ENCODE measurements around the gene NDRG3.
"Not testable (repeated sequence)": the region's sequence is repeated elsewhere in the genome, so short reads cannot be mapped to it uniquely, and the experiment has no call there.

Gene NDRG3

GRCh38 chr20:36642136-36642535, 103.8 kb downstream of the NDRG3 start:
- no peak for TF ChIP-seq CTCF (IDR thresholded peaks at IDR 0.05; ENCODE audit: borderline replicate concordance, insufficient read depth, low read depth, low read length)
- no peak overlapping the region for H3K4me3 ChIP-seq (ENCODE audit: low read depth, low read length)

- no peak for TF ChIP-seq CTCF (IDR thresholded peaks at IDR 0.05; ENCODE audit: borderline replicate concordance, insufficient read depth, low read depth, low read length)
- no peak overlapping the region for H3K4me3 ChIP-seq (ENCODE audit: low read depth, low read length)
Measured at GRCh38 chr20:36641506-36641843, 104.4 kb downstream of the NDRG3 start.

GRCh38 chr20:36638876-36639400, 107.0 kb downstream of the NDRG3 start:
- H3K4me3 ChIP-seq (ENCODE audit: low read depth, low read length) = not testable (repeated sequence)

GRCh38 chr20:36634342-36634741, 111.5 kb downstream of the NDRG3 start:
- no peak overlapping the region for H3K4me3 ChIP-seq (ENCODE audit: low read depth, low read length)
- no peak for TF ChIP-seq CTCF (IDR thresholded peaks at IDR 0.05; ENCODE audit: borderline replicate concordance, insufficient read depth, low read depth, low read length)

GRCh38 chr20:36633285-36633772, 112.6 kb downstream of the NDRG3 start:
- H3K4me3 ChIP-seq (ENCODE audit: low read depth, low read length) = no peak overlapping the region
- TF ChIP-seq CTCF (IDR thresholded peaks at IDR 0.05; ENCODE audit: borderline replicate concordance, insufficient read depth, low read depth, low read length) = no peak

GRCh38 chr20:36632487-36633284, 113.2 kb downstream of the NDRG3 start:
- no peak overlapping the region for H3K4me3 ChIP-seq (ENCODE audit: low read depth, low read length)
- no peak for TF ChIP-seq CTCF (IDR thresholded peaks at IDR 0.05; ENCODE audit: borderline replicate concordance, insufficient read depth, low read depth, low read length)

- no peak for TF ChIP-seq CTCF (IDR thresholded peaks at IDR 0.05; ENCODE audit: borderline replicate concordance, insufficient read depth, low read depth, low read length)
- H3K4me3 ChIP-seq (ENCODE audit: low read depth, low read length) = no peak overlapping the region
Measured at GRCh38 chr20:36632147-36632486, 113.8 kb downstream of the NDRG3 start.

All from GM12875 (cell line).